ENCODE measurements around the gene TMEM245.
"Not testable (repeated sequence)": the region's sequence is repeated elsewhere in the genome, so short reads cannot be mapped to it uniquely, and the experiment has no call there.

The TMEM245 gene

GRCh38 chr9:109003116-109003515 lies 116.6 kb downstream of the TMEM245 start:
- no peak for DNase-seq (ENCODE audit: low read depth in 2 of 3, low spot score in 1 of 3)

- DNase-seq (ENCODE audit: low read depth in 2 of 3, low spot score in 1 of 3) = no peak
Observed at GRCh38 chr9:109002141-109002540, 117.6 kb downstream of the TMEM245 start.

GRCh38 chr9:109001275-109001676 lies 118.5 kb downstream of the TMEM245 start:
- DNase-seq (ENCODE audit: low read depth in 2 of 3, low spot score in 1 of 3) = no peak

DNA sequence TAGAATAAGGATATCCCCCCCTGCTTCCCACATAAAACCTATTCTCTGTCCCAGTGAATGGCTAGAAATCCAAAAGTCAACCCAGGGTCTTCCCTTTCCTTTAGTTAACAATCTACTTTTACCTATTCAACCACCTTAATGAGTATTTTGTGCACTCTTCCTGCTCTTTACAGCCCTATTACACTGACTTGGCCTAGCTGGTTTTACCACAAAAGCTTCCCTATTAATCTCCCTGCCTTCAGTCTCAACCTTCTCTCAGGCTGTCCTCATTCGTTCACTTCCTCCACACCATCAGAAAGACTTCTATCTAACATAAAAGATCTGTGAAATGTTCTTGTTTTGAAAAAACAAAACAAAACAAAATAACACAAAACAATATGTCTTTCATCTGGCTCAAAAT lies 122.6 kb downstream of the TMEM245 start:
- no peak for DNase-seq (ENCODE audit: low read depth in 2 of 3, low spot score in 1 of 3)

- DNase-seq (ENCODE audit: low read depth in 2 of 3, low spot score in 1 of 3) = no peak
Observed at GRCh38 chr9:108996643-108997042, 123.1 kb downstream of the TMEM245 start.

- DNase-seq (ENCODE audit: low read depth in 2 of 3, low spot score in 1 of 3) = no peak
Observed at GRCh38 chr9:108994695-108995094, 125.1 kb downstream of the TMEM245 start.

GRCh38 chr9:108991479-108991878 lies 128.3 kb downstream of the TMEM245 start:
- DNase-seq (ENCODE audit: low read depth in 2 of 3, low spot score in 1 of 3) = no peak

DNA sequence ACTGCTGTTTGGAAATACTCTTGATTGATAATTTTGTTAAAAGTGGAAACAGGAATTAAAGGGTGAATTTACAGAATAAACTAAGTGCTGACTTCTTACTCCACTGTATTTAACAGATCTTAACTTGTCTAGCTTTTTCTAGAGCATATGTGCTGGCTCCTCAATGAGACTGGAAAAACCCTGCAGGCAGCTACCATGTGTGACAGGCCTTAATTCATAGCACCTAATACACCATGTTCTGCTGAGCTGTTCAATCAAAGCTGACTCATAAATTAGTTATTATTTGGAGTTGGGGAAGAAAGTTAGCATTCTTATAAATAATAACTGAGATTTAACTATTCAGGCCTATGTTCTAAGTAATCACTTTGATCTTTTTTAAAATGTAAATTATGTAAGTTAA lies 135.9 kb downstream of the TMEM245 start:
- no peak for DNase-seq (ENCODE audit: low read depth in 2 of 3, low spot score in 1 of 3)

DNA sequence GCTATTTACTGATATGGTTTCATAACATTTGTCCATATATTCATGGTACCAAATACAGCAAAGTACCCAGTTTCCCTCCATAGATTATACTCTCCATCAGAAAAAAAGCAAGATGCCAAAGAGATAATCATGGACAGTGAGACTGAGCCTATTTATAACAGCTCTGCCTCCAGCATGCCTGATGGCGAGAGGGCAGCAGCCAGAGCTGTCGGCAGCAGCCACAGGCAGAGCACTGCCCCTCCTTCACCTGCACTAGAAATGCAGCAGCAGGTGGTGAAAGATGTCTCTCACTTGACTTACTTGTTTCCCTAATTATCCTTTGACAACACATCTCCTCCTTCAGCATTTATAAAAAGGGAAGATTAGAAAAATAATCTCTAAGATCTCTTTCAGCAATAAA lies 138.9 kb downstream of the TMEM245 start:
- DNase-seq (ENCODE audit: low read depth in 2 of 3, low spot score in 1 of 3) = no peak

GRCh38 chr9:108978205-108978604 lies 141.5 kb downstream of the TMEM245 start:
- no peak for DNase-seq (ENCODE audit: low read depth in 2 of 3, low spot score in 1 of 3)

DNA sequence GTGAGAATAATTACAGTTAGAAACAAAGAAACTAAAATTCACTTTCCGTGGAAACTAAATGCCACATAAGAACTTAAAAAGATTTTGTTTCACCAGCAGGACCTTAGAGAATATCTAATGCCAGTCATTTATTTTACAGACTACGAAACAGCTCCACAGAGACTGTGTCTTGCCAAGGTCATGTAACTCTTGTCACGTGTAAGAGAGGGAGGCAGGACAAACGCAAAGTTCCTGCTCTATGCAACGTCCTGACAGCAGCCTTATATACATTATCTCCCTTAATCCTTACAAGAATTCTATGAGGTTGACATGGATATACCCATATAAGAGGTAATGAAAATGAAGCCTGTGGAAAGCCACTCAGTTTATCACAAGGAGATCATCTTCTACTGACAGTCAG lies 145.9 kb downstream of the TMEM245 start:
- DNase-seq (ENCODE audit: low read depth in 2 of 3, low spot score in 1 of 3) = no peak

DNA sequence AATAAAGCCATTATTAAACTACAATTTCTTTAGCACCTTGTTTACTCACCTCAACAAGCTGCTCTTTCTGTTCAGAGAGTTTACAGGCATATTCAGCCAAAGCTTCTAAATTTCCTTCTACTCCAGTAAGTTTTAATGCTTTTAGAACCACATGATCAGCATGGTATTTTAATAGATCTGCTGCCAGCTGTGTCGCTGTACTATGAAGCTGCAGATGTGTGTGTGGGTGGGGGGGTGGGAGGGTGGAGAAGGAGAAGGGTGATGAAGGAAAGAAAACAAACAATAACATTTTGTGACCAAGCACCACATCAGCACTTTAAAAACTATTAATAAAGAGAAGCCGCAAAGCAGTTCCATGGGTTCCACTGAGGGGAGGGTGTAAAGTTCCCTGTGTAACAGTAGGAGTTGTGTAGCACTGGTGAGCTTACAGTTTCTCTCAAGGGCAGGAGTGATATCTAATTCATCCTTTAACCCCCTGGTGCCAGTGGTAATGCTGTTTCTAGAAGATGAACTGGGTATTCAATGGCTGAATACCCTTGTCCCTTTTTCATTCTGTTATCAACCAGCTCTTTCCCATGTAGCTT lies 147.0 kb downstream of the TMEM245 start:
- DNase-seq (ENCODE audit: low read depth in 2 of 3, low spot score in 1 of 3) = no peak

DNA sequence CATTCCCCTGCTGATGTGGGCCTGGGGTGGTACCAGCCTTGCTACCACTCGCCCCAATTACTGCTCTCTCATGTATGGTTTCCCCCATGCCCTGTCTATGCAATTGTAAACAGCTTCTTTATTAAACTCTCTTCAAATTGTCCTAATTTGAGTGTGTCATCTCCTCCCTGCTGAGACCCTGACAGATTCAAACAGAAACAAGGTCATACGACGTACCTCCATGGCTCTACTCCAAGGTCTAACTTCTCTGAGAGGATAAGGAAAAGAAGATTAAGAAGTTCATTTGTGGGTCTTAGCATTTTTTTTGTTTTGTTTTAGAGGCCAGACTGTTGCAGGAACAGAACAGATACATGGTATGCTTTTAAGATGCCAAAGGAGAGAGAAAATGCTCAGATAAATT lies 147.6 kb downstream of the TMEM245 start:
- no peak for DNase-seq (ENCODE audit: low read depth in 2 of 3, low spot score in 1 of 3)

- not testable (repeated sequence) for DNase-seq (ENCODE audit: low read depth in 2 of 3, low spot score in 1 of 3)
Observed at GRCh38 chr9:108971392-108971791, 148.4 kb downstream of the TMEM245 start.

DNA sequence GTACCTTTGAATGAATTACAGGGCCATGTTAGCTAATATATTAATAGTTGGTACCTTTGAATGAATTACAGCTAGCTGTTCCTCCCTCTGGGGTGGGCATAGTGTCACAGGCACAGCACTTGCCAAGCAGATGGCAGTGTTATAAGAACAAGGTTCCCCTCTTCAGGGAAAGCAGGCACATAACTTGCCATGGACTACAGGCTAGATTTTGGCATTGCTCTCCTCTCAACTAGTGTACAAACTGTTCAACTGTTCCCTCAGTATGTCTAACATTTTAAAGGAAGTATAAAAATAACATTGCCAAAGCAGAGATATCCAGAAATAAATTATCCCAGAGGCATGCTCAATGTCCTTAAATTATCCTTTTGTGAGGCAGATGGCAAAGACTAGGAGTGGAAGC lies 151.8 kb downstream of the TMEM245 start:
- DNase-seq (ENCODE audit: low read depth in 2 of 3, low spot score in 1 of 3) = no peak
